ENCODE data around the gene C1QTNF2. TPM values are rescaled to one million over a fixed set of nuclear protein-coding genes. Genes with fewer than 3 reads are reported as not detected.

Gene C1QTNF2
- polyA plus RNA-seq, 1 donor (not counting 4 experiments of a cell fraction or from before 2014, with no cell fraction given): 0.07 TPM

- no peak overlapping the region for H3K4me3 ChIP-seq (ENCODE audit: control insufficient read depth in 2 of 3, extremely low read depth in 1 of 3, insufficient read depth in 2 of 3, low read depth in 1 of 3, low read length in 3 of 3)
- no peaks in the 10 kb centered on the region for H3K79me2 ChIP-seq (ENCODE audit: control insufficient read depth, insufficient read depth, low read length)
- H3K27me3 ChIP-seq (ENCODE audit: control insufficient read depth, extremely low read depth, insufficient read depth, low read length): no peaks in the 10 kb centered on the region
- dilution Hi-C loops (cut with MboI; ENCODE audit: extremely low pct_ligation_motif_present, low sequenced_read_pairs): no loop called here
- DNase-seq (ENCODE audit: low read depth, low spot score): no peak
- H4K20me1 ChIP-seq (ENCODE audit: control insufficient read depth, extremely low read depth, insufficient read depth, low read length): no peaks in the 10 kb centered on the region
- H3K9me3 ChIP-seq (ENCODE audit: control insufficient read depth, low read depth, low read length): no peaks in the 10 kb centered on the region
- TF ChIP-seq CTCF (optimal IDR thresholded peaks at IDR 0.05 in 1 of 3, IDR thresholded peaks at IDR 0.05 in 1 of 3, conservative IDR thresholded peaks at IDR 0.05 in 1 of 3; ENCODE audit: extremely low read depth in 1 of 3, insufficient read depth in 2 of 3, low read length in 3 of 3): no peak
- no peak for TF ChIP-seq EZH2 (IDR thresholded peaks at IDR 0.05; ENCODE audit: low read length)
- H3K36me3 ChIP-seq (ENCODE audit: control insufficient read depth in 2 of 2, extremely low read depth in 1 of 2, insufficient read depth in 2 of 2, low read length in 2 of 2): no peaks in the 10 kb centered on the region
- no peak overlapping the region for H3K9ac ChIP-seq (ENCODE audit: control insufficient read depth, extremely low read depth, insufficient read depth, low read length)
- FAIRE-seq: no peak
- no peak overlapping the region for H3K27ac ChIP-seq (ENCODE audit: control insufficient read depth, insufficient read depth, low read length)
- no peak overlapping the region for H2AFZ ChIP-seq (ENCODE audit: control insufficient read depth, low read length)
- no peaks in the 10 kb centered on the region for H3K9me1 ChIP-seq (ENCODE audit: control insufficient read depth, extremely low read depth, insufficient read depth, low read length)
- no peak overlapping the region for H3K4me2 ChIP-seq (ENCODE audit: control insufficient read depth, extremely low read depth, insufficient read depth, low read depth, low read length)
- no peaks in the 10 kb centered on the region for H3K4me1 ChIP-seq (ENCODE audit: control insufficient read depth, extremely low read depth, insufficient read depth, low read length)
Observed at GRCh38 chr5:160305319-160305718, 65.1 kb downstream of the C1QTNF2 start.

- no peaks in the 10 kb centered on the region for H3K9me1 ChIP-seq (ENCODE audit: control insufficient read depth, extremely low read depth, insufficient read depth, low read length)
- H3K36me3 ChIP-seq (ENCODE audit: control insufficient read depth in 2 of 2, extremely low read depth in 1 of 2, insufficient read depth in 2 of 2, low read length in 2 of 2): no peaks in the 10 kb centered on the region
- dilution Hi-C loops (cut with MboI; ENCODE audit: extremely low pct_ligation_motif_present, low sequenced_read_pairs): no loop called here
- FAIRE-seq (no peak), DNase-seq (ENCODE audit: low read depth, low spot score) (no peak)
- H3K4me2 ChIP-seq (ENCODE audit: control insufficient read depth, extremely low read depth, insufficient read depth, low read depth, low read length): no peak overlapping the region
- H3K4me1 ChIP-seq (ENCODE audit: control insufficient read depth, extremely low read depth, insufficient read depth, low read length): no peaks in the 10 kb centered on the region
- no peaks in the 10 kb centered on the region for H3K27me3 ChIP-seq (ENCODE audit: control insufficient read depth, extremely low read depth, insufficient read depth, low read length)
- H4K20me1 ChIP-seq (ENCODE audit: control insufficient read depth, extremely low read depth, insufficient read depth, low read length): no peaks in the 10 kb centered on the region
- no peak overlapping the region for H3K27ac ChIP-seq (ENCODE audit: control insufficient read depth, insufficient read depth, low read length)
- H3K9ac ChIP-seq (ENCODE audit: control insufficient read depth, extremely low read depth, insufficient read depth, low read length): no peak overlapping the region
- no peak overlapping the region for H2AFZ ChIP-seq (ENCODE audit: control insufficient read depth, low read length)
- no peaks in the 10 kb centered on the region for H3K9me3 ChIP-seq (ENCODE audit: control insufficient read depth, low read depth, low read length)
- H3K79me2 ChIP-seq (ENCODE audit: control insufficient read depth, insufficient read depth, low read length): no peaks in the 10 kb centered on the region
- H3K4me3 ChIP-seq (ENCODE audit: control insufficient read depth in 2 of 3, extremely low read depth in 1 of 3, insufficient read depth in 2 of 3, low read depth in 1 of 3, low read length in 3 of 3): no peak overlapping the region
- no peak for TF ChIP-seq EZH2 (IDR thresholded peaks at IDR 0.05; ENCODE audit: low read length)
- no peak for TF ChIP-seq CTCF (optimal IDR thresholded peaks at IDR 0.05 in 1 of 3, IDR thresholded peaks at IDR 0.05 in 1 of 3, conservative IDR thresholded peaks at IDR 0.05 in 1 of 3; ENCODE audit: extremely low read depth in 1 of 3, insufficient read depth in 2 of 3, low read length in 3 of 3)
Observed at GRCh38 chr5:160303690-160304089, 66.7 kb downstream of the C1QTNF2 start.
